Measurements from ENCODE around the gene USP20.

GRCh38 chr9:129910628-129911567 lies 75.6 kb downstream of the USP20 start:
- no peak for TF ChIP-seq POLR2A (IDR thresholded peaks at IDR 0.05)
- TF ChIP-seq CTCF (IDR thresholded peaks at IDR 0.05) = no peak
